Gastroesophageal sphincter (tissue), 3 donors: ENCODE measurements around the gene MYH6.

Experiments used
- CTCF ChIP-seq, 4 experiments: fragments of 200-600 bp in 2 of 4; fragments of 450-650 bp in 2 of 4; sonication (generic) in 1 of 4; IDR thresholded peaks; one replicate each; pipeline ENCODE4 v1.5.1; 2017 to 2019; ENCODE audit warnings: antibody characterized with exemption in 4 of 4, mild to moderate bottlenecking in 2 of 4, moderate library complexity in 2 of 4
- POLR2A ChIP-seq, 2 donors: fragments of 450-650 bp; IDR thresholded peaks; one replicate each; pipeline ENCODE4 v1.6.1; 2017; ENCODE audit warnings: antibody characterized with exemption in 2 of 2, mild to moderate bottlenecking in 2 of 2, moderate library complexity in 1 of 2
- POLR2AphosphoS5 ChIP-seq: sonication (generic); formaldehyde crosslinking; IDR thresholded peaks from one replicate; pipeline ENCODE4 v1.6.1; 2017; ENCODE audit warnings: antibody characterized with exemption

DNA sequence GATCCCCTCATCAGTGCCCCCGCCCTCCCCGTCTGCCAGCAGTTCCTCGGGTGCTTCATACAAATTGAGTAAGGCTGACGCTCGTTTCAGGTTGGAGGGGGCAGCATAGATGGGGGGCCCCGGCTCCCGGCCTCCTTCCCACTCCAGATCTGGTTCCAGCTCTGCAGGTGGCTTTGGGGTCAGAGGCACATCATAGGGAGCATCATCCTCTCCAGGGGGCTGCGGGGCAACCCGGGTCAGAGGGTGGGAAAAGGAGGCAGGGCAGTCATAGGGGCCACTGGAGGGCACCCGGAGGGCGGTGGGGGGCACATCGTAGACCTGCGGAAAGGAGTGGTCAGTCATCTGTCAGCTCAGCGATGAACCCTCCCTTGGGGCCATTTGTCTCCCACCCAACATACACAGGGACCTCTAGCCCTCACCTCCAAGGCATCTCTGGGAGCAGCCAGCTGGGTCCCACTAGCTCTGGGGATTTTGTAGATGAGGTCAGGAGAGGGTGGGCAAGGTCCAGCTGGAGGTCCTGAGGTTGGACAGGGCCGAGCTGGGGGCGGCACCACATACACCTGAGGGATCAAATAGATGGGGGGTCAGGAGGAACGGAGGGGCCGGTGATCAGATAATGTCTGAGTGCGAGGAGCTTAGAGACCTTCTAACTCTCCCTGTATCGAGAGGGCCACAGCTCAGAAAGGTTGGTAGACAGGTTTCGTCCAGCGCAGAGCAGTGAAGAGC is 48.2 kb downstream of the MYH6 start:
- TF ChIP-seq CTCF (IDR thresholded peaks at IDR 0.05), result no peak
- TF ChIP-seq POLR2AphosphoS5, result no peak
- TF ChIP-seq POLR2A (IDR thresholded peaks at IDR 0.05), result no peak
